NCI-H82 treated with DMSO at 0.1 percent for 48 hours (cell line): ENCODE results near the gene DOCK11.

Experiments
- DNase-seq: peaks from one replicate; lab custom pipeline; 2025; ENCODE audit not compliant: unreplicated experiment; lab: John Stamatoyannopoulos, UW

DOCK11 gene

DNA sequence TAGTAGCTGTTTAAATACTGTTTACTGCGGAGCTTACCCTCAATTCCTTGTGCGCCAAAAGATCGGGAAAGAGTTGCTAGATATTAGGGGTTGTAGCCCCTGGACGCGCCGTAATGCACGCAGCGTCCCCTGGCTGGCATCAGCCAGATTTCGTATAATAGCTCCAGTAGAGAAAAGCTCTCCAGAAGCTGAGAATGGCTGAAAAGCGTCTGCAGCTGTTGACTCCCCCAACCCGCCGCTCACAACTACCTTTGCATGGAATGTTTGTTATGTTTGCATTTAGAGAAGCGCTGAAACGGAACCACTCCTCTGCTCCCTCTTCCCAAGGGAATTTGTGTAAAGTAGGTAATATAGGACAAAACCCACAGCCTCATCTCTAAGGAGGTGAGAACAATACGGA is 3.7 kb downstream of the DOCK11 start:
- no peak for DNase-seq

DNA sequence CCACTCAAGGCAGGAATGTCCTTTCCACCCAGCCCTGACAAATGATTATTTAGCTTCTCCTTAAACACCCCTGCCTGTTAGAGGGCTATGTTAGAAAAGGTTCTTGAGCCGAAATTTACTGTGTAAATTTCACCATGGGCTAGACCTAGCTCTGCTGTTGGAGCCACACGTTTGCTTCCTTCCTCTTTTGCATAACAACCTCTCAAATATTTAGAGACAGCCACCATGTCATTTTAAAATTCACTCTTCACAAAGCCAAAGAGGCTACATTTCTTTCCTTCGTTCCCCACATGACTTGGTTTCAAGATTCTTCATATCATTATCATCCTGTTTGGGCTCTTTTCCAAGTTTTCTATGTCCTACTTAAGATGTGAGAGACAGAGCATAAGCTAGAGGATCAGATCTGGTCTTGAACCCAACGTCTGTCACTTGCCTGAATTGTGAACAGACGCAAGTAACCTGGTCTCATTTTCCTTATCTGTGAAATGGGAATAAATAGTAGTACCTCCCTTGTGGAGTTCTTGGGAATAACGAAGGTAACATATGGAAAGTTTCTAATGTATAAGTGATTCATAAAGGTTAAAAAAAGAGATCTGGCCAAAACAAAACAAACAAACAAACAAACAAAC is 6.7 kb downstream of the DOCK11 start:
- no peak for DNase-seq

DNA sequence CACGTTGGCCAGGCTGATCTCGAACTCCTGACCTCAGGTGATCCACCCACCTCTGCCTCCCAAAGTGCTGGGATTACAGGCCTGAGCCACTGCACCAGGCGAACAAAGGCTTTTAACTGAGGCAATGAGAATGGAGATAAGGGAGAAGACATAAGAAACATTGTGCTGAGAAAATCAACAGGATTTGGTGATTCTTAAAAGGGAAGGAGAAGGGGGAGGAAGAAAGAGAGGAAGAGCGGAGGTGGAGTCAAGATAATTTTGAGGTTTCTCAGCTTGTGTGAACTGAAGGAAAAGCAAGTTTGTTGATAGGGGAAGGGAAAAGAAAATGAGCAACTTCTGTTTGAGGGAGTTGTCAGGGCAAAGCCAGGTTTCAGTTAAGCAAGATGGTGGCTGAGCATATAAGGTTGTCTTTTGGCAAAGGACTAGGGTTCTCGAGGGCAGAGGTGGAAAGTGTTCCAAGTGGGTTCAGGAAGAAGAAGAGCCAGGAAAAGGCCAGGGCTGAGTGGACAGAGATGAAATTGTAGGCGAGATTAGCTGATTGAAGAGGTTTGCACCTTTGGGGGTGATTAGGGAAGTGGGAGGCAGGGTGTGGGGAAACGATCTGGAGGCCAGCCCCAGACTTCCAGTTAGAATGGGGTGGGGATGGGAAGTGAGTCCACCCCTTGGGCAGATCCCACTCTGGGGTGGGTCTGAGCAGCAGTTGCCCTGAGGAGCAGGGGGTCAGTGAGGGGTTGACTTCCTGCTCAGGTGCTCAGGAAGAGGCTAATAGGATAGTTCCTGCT is 7.8 kb downstream of the DOCK11 start:
- no peak for DNase-seq

DNA sequence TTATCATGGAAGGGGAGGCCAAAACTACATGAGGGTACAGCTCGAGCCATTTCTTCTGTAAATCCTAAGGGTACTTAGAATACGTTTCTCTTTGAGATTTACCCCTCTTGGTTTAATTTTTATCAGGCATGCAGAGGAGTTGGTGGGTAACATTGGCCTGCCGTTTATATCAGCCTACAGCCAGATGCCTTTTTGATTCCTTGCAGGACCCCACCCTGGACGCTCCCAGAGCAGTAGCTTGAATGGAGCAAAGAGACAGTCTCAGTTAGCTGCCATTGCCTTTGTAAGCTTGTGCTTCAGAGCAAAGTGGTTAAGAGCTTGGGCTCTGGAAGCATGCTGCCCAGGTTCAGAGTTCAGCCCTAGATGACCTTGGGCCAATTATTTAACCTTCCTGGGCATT is 9.0 kb downstream of the DOCK11 start:
- no peak for DNase-seq

DNA sequence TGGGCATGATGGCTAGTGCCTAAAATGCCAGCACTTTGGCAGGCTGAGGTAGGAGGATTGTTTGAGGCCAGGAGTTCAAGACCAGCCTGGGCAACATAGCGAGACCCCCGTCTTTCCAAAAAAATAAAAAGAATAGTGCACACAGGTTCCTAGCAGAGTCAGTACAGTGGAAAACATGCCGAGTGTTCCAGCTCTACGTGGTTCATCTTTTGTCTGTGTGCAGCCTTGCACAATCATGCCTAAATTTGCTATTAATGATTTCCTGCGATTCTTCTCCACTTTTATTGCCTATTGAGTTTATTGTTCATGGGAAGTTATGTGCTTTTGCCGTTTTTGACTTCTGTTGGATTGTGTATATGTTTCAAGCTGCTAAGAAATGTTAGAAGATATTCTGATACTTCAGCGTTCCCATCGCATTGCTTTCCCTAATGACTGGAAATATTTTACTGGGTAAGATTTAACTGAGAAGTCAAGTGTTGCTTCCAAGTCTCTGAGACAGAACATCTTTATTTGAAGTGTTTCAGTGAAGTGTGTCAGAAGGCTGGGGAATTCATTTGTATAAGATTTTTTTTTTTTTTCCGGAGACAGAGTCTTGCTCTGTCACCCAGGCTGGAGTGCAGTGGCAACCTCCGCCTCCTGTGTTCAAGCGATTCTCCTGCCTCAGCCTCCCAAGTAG is 11.3 kb downstream of the DOCK11 start:
- no peak for DNase-seq

DNA sequence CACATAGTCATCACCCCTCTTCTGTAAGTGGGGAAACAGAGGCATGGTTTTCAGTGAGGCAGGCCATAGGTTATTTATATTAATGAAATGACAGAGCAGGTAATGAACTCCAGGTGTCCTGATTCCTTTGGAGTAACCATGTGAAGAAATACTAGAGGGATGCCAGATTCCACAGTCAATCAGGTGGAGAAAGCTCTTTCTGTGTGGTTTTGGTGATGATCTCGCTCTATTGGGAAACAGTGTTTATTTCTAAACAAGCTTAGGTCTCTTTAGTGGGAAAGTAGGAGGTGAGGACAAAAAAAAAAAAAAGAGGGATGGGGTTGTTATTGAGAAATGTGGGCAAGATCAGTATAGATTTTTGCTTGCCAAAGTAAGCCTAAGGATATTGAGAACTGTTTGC is 12.2 kb downstream of the DOCK11 start:
- no peak for DNase-seq

DNA sequence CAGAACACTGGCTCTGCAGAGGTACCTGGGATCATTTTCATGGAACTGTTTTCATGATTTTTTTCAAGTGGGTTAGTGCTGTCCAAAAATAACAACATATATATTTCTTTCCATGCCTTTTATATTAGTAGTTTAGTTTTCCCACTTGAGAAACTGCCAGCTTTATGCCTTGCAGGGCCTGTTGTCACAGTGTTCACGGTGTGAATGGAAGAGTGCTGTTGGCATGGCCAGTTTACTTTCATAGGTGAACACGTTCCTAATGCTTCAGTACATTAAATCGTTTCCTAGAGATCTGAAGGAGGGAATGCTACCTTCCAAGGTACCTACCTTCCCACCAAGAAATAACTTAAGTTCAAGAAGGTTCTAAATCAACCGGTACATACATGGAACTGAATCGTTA is 12.6 kb downstream of the DOCK11 start:
- no peak for DNase-seq

DNA sequence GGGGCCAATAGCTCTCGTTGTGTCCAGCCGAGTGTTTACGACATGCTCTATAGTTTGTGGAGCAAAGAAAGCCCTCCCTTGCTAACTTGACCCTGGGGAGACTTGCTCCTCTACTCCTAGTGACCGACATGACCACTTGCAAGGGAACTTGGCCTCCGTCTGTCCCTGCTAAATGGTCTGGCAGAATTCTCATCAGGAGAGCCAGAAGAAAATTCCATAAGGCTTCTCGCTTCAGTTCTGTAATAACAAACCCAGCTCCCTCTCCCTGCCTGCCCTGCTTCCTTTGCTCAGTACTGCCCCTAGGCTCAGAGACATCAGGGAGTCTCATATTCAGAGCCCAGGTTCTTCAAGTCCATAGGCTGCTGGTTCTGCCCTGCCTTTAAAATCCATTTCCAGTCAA is 13.0 kb downstream of the DOCK11 start:
- no peak for DNase-seq

DNA sequence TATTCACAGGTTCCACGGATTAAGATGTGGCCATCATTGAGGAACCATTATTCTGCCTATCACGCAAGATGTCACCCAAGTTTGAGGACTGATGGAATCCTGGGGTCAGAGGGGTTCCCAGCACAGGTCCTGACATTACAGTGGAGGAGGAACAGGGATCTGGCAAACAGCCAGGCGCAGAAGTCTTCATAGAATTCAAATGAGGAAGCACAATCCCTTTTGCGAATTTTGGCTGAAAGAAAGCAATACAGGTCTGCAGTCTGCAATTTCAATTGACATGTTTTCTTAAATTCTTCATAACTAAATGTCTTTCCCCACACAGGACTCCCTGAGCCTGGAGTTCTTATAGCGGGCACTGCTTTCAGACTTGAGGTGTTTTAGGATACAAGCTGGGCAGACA is 14.5 kb downstream of the DOCK11 start:
- no peak for DNase-seq

DNA sequence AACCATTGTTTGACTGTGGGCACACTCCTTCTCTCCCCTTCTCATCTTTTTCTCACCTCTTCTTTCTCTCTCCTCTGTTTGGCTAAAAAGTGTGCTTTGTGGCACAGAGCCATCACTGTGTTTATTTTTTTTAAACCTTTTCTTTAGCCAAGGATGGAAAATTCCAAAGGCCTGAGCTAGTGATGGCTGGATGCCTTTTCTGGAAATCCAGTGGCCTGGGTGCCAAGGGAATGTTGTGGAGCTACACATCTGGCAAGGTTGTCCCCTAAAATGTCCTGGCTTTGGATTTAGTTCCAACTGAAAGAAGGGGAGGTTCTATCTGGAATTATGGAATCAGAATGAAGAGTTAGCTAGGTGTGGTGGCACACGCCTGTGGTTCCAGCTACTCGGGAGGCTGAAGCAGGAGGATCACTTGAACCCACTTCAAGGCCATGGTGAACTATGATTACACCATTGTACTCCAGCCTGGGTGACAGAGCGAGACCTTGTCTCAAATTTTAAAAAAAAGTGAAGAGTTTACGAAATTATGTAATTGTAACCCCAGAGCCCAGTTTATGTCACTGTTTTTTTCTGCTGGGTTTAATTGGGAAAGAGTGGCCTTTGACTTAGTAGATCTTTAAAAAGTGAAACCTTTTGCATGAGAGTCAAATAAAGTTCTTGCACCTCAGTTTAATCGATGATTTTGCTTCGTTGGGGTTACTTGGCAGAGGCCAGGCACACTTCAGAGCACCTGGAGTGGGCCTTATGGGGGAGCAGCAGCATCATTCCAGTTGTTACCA is 17.7 kb downstream of the DOCK11 start:
- DNase-seq, result no peak

DNA sequence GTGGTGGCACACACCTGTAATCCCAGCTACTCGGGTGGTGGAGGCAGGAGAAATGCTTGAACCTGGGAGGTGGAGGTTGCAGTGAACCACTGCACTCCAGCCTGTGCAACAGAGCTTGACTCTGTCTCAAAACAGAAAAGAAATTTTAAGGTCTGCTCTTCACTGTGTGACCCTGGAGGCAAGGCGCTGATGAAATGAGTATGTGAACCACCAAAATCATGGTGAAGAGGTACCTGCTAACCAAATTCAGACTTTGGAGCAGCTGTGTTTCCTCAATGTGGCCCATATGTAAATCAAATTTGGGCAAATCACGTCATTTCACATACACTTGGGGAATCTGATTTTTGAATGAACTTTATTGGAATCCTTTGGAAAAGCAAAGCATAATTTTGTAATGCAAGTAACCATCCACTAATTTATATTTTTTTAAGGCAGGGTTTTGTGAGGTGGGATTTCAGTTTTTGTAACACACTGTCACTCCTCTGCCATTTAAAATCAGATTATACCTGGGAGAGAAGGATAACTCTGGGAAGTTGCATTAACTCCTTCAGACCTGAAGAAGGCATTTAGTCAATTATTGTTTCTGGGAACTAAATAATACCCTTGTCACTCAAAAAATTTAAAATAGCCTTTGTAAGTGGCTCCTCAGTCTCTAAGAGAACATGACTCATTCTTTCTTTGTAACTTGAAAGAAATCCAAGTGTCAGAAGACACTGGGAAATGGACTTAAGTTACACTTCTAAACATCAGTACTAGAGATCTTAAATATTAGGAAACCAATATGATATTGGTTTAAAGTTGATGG is 24.0 kb downstream of the DOCK11 start:
- DNase-seq, result no peak

DNA sequence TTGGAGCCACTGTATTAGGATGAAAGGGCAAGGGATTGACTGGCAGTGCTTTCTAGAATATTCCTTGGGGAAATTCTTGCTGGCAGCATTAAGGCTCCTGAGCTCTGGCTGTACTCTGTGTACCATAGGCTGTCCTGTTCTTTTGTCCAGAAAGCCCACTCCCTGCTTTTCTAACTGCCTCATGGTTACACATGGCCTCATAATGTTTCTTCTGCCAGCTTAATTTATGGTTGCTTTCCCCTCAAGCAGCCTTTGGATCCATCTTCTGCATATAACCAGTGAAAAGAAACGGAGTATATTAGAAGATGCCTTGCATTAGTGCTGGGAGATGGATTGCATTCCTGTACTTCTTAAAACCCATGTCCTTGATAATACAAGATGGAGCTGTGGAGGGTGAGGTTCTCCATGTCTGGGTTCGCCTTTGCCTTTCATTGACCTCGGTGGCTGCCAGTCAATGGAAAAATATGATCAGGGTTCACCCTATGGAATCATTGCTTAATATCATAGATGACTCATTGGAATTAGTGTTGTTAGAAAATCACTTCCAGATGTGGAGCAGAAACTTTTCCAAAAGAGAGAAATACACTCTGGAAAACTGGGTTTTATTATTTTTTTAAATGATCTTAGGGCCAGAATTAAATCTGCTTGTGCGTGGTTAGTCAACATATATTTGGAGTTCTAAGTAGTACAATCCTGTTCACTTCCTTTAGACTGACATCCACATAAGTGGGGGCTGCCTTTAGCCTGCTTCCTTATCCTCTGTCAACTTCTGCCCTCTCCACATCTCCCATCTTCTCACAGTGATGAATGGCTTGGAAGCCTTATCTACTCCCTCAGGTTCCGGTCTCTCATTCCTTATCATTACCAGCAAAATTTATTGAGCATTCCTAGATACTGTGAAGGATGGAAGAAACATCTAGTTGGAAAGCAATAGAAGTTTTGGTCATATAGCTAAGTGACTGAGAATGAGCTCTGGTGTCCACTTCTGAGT is 24.9 kb downstream of the DOCK11 start:
- no peak for DNase-seq

DNA sequence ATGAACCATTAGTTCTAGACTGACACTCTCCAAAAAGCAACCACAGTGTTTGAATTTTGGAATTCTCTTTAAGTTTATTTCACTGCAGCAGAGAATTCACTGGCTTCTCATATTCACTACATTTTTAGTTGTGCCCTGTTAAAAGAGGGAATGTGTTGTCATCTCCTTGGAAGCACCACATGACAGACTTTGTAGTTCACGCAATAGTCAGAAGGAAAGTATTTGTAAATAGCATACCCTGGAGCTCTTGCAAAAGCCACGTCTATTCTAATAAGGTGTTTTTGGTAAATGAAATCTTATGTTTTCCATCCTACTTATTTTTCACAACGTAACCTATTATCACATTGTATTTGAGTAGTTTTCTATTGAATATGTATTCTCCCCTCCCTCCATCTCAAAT is 25.8 kb downstream of the DOCK11 start:
- DNase-seq, result no peak

DNA sequence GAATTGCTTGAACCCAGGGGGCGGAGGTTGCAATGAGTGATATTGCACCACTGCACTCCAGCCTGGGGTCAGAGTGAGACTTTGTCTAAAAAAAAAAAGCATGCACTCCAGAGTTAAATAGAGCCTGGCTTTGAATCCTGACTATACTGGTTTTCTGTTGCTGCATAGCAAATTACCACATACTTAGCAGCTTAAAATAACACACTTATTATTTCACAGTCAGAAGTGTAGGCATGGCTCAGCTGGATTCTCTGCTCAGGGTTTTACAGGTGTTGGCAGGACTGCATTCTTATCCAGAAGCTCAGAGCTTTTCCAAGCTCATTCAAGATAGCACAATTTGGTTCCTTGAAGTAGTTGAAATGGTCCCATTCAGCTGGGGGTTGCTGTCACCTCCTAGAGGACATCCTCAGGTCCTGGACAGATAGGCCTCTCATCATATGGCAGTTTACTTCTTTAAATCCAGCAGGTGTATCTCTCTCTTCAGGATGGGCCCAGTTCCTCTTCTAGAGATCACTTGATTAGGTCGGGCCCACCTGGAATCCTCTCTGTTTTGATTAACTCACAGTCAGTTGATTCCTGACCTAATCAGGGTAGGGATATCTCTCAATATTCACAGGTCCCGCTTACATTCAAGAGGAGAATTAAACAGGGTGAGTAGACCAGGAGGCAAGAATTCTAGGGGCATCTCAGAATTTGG is 26.8 kb downstream of the DOCK11 start:
- DNase-seq, result no peak

DNA sequence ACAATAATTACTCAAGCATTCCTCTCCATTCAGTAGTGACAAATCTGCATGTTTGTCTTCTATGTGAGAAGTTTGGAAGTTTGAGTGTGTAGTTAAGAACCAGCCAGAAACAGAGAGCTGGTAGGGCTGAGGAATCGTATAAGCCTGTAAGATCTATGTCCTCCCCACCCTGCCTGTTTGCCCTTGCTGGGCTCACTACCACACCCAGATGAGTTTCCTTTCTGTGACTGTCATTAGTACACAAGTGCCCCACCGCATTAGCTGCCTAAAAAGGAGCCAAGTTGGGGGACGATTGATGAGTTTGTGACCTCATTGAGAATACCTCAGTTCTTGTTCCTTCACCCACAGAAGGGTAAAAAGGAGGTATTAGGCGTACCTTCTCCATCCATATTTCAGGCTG is 28.3 kb downstream of the DOCK11 start:
- DNase-seq, result no peak

DNA sequence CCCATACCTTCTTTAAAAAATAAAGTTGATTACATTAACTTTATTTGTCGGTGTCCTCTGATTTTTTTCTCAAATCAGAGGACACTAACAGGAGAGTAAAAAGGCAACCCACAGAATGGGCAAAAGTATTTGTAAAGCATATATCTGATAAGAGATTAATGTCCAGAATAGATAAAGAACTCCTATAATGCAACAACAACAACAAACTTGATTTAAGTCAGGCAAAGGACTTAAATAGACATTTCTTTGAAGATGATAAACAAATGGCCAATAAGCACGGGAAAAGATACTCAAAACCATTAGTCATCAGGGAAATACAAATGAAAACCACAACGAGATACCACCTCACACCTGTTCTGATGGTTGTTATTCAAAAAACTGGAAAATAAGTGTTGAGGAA is 28.7 kb downstream of the DOCK11 start:
- no peak for DNase-seq

DNA sequence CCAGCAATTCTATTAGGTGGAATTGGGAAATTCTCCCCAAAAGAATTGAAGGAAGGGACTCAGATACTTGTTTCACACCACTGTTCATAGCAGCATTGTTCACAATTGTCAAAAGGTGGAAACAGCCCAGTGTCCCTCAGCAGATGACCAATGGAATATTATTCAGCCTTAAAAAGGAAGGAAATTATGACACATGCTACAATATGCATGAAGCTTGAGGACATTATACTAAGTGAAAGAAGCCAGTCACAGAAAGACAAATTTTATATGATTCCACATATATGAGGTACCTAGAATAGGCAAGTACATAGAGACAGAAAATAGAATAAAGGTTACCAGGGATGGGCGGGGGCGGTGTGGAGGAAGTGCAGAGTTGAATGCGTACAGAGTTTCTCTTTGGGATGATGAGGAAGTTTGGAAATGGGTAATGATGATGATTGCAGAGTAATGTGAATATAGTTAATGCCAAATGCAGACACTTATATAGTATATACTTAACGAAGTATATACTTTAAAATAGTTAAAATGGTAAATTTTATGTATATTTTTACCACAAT is 29.6 kb downstream of the DOCK11 start:
- DNase-seq, result no peak

DNA sequence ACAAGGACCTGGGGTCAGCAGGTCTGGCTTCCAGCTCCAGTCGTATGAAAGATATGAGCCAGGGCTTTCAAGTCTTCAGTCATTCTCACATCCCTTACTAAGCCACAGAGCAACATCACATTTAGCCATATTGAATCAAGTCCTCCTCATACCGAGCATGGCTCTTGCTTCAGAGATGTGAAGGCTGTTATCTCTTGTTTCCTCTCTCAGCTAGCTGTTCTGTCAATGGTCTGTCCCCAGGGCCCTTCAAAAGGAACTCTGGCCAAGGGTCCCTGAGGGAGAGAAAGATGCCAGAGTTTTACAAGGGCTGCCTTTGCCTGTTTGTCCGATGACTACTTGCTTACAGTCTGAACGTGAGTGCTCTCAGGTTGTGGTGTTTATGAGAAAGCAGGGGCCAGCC is 30.5 kb downstream of the DOCK11 start:
- no peak for DNase-seq
